Measurements from ENCODE around the gene SCNN1G.
"Not testable (repeated sequence)": the region's sequence is repeated elsewhere in the genome, so short reads cannot be mapped to it uniquely, and the experiment has no call there.

SCNN1G gene

DNA sequence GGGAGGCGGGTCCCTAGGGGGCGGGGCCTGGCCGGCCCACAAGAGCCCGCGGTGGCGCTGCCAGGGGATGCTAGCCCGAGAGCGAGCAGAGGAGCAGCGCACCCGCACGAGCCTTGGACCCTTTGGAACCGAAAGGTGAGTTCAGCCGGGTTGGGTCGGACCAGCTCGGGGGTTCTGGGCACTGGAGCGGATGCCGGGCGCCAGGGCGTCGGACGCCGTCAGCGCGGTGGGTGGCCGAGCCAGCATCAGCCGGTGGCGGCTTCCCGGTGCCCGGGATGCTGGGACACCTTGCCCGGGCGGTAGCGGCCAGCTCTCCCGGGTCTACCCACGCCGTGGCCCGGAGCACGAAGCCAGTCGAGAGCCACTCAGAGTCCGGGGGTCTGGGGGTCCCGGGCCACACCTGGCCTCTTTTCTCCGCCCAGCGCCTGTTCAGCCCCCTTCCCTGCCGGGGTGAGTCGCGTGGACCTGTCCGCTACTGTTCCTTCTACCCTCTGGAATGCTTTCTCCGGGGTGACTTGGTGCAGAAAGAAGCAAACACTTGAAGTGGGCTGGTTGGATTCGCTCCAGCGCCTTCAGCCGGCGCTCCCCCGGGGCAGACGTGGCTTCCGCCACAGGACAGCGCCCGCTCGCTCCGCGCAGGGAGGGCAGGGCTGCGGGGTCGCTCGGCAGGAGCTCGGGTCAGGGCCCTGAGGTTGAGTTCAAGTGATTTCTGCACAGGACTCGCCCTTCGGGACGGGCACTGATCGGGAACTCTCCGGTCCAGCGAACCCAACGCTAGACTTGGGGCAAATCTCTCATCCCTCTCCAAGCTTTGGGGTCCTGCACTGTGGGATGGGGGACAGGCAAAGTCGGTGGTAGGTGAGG is at the start of gene SCNN1G:
Gene SCNN1G (plus strand): TSS at position 67 of the 864 bp plus-strand sequence. CDS start 3,527 bp downstream, outside the sequence.
- no peaks in the 10 kb centered on the region for H3K36me3 ChIP-seq (ENCODE audit: control insufficient read depth, insufficient read depth, low read length)
- H3K4me1 ChIP-seq (ENCODE audit: control insufficient read depth, insufficient read depth, low read length) = peaks cover 8% of the 10 kb centered on the region
- peak within 1 kb of the TSS; percentile 16 for H3K4me3 ChIP-seq (ENCODE audit: low read length)
- H3K9me3 ChIP-seq (ENCODE audit: control insufficient read depth, low read length) = no peaks in the 10 kb centered on the region
- no peak within 1 kb of the TSS for H3K9ac ChIP-seq (ENCODE audit: low read length)
- peaks cover 54% of the 10 kb centered on the region for H3K27me3 ChIP-seq (ENCODE audit: control insufficient read depth, insufficient read depth, low read length)

DNA sequence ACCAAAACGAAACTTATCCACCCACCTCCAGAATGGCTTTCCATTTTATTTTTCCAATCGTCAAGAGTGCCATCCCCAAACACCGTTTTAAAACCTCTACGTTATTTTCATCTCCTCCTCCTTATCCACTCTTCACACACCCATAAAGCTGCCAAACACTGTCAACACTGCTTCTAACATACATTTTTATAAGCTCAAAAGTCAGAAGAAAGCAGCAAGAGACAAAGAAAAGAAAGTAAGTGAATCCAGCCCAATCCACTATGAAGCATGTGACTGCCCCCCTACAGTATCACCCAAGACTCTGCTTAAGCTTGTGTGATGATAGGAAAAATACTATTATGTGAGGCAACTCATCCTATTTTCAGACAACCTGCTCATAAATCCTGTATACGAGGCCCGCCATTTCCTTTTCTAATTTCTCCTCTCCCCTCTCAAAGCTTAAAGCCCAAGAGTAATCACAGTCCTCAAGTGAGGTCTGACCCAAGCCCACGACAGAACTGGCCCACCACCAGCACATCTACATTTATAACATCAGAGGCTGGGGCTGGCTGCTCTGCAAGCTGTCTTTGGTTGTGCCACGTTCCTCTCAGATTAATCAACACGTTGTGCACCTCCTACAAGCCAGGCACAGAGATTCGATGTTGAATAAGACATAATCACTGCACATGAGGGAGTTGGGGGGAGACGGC is 49.6 kb upstream of the SCNN1G start:
- Histone ChIP-seq H3K36me3 (ENCODE audit: control insufficient read depth, insufficient read depth, low read length) (no peaks in the 10 kb centered on the region), H3K27me3 (ENCODE audit: control insufficient read depth, insufficient read depth, low read length) (no peaks in the 10 kb centered on the region), H3K4me3 (ENCODE audit: low read length) (no peak overlapping the region), H3K9me3 (ENCODE audit: control insufficient read depth, low read length) (no peaks in the 10 kb centered on the region), H3K9ac (ENCODE audit: low read length) (peak overlapping the region; percentile 2), H3K4me1 (ENCODE audit: control insufficient read depth, insufficient read depth, low read length) (no peaks in the 10 kb centered on the region)

DNA sequence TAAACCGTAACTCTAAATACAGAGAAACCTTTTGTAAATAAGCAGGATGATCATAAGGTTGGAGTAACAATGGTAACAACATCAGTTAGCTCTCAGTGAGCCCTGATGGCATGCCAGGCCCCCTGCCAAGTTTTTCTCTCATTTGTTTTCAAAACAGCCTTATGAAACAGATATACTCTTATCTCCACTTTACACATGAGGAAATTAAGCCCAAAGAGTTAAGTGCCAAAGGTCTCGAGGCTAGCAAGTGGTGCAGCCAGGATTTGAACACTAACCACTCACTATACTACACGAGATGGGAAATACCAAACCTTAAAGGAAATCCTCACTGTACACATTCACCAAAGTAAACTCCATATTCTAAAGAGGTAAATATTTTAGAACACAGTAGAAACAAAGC is 48.3 kb upstream of the SCNN1G start:
- no peaks in the 10 kb centered on the region for H3K4me1 ChIP-seq (ENCODE audit: control insufficient read depth, insufficient read depth, low read length)
- H3K9me3 ChIP-seq (ENCODE audit: control insufficient read depth, low read length) = no peaks in the 10 kb centered on the region
- H3K4me3 ChIP-seq (ENCODE audit: low read length) = no peak overlapping the region
- no peaks in the 10 kb centered on the region for H3K27me3 ChIP-seq (ENCODE audit: control insufficient read depth, insufficient read depth, low read length)
- H3K9ac ChIP-seq (ENCODE audit: low read length) = no peak overlapping the region
- no peaks in the 10 kb centered on the region for H3K36me3 ChIP-seq (ENCODE audit: control insufficient read depth, insufficient read depth, low read length)

GRCh38 chr16:23137256-23137655 is 45.3 kb upstream of the SCNN1G start:
- Histone ChIP-seq H3K27me3 (ENCODE audit: control insufficient read depth, insufficient read depth, low read length) (no peaks in the 10 kb centered on the region), H3K4me3 (ENCODE audit: low read length) (no peak overlapping the region), H3K36me3 (ENCODE audit: control insufficient read depth, insufficient read depth, low read length) (no peaks in the 10 kb centered on the region), H3K4me1 (ENCODE audit: control insufficient read depth, insufficient read depth, low read length) (no peaks in the 10 kb centered on the region), H3K9me3 (ENCODE audit: control insufficient read depth, low read length) (no peaks in the 10 kb centered on the region), H3K9ac (ENCODE audit: low read length) (no peak overlapping the region)

DNA sequence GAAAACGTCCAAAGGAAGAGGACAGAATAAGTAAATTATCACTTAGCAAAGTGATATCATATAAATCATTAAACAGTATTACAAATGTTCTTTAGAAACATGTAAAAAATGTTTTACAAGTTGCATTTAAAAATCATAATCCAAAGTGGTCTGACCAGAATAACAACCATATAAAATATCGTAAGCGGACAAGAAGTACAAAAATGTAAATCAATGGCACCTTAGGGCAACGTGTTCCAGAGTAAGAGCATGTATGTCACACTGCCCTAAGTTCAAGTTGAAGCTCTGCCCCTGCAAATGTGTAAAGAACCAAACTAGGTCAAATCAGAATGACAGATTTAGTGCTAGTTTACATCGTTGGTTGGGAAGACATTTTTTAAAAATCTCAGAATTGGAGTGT is 44.7 kb upstream of the SCNN1G start:
- no peaks in the 10 kb centered on the region for H3K36me3 ChIP-seq (ENCODE audit: control insufficient read depth, insufficient read depth, low read length)
- H3K9me3 ChIP-seq (ENCODE audit: control insufficient read depth, low read length) = no peaks in the 10 kb centered on the region
- no peaks in the 10 kb centered on the region for H3K27me3 ChIP-seq (ENCODE audit: control insufficient read depth, insufficient read depth, low read length)
- no peaks in the 10 kb centered on the region for H3K4me1 ChIP-seq (ENCODE audit: control insufficient read depth, insufficient read depth, low read length)
- H3K4me3 ChIP-seq (ENCODE audit: low read length) = no peak overlapping the region
- H3K9ac ChIP-seq (ENCODE audit: low read length) = no peak overlapping the region

DNA sequence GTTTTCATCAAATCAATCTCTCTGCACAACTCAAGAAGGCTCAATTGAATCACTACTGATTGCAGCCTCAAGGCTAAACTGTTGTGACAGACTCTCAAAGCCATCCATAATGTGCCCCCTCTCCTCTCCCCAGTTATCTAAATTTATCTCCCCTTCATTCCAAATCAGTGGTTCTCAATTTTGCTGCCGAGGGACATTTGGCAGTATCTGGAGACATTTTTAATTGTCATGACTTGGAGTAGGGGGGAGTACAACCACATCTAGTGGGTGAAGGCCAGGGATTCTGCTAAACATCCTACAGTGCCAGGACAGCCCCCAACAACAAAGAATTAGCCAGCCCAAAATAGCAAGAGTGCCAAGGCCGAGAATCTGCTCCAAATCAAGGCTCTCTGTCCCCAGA is 42.4 kb upstream of the SCNN1G start:
- no peaks in the 10 kb centered on the region for H3K36me3 ChIP-seq (ENCODE audit: control insufficient read depth, insufficient read depth, low read length)
- no peaks in the 10 kb centered on the region for H3K27me3 ChIP-seq (ENCODE audit: control insufficient read depth, insufficient read depth, low read length)
- H3K9me3 ChIP-seq (ENCODE audit: control insufficient read depth, low read length) = no peaks in the 10 kb centered on the region
- no peak overlapping the region for H3K4me3 ChIP-seq (ENCODE audit: low read length)
- H3K9ac ChIP-seq (ENCODE audit: low read length) = no peak overlapping the region
- no peaks in the 10 kb centered on the region for H3K4me1 ChIP-seq (ENCODE audit: control insufficient read depth, insufficient read depth, low read length)

DNA sequence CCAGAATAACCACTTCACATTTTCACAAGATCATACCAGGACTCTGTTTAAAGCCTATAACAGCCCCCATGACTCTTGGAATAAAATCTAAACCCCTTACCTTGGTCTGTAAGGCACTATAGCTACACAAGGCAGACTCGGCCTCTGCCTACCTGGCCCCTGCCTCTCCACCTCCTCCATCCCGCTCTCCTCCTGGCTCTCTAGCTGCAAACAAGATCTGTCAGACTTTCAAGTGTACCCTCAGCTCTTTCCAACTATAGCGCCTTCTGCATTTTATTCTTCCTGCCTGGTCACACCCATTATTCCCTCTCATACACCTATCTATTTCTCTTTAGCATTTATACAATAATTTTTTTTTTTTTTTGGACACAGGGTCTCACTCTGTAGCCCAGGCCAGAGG is 41.5 kb upstream of the SCNN1G start:
- H3K27me3 ChIP-seq (ENCODE audit: control insufficient read depth, insufficient read depth, low read length) = no peaks in the 10 kb centered on the region
- H3K36me3 ChIP-seq (ENCODE audit: control insufficient read depth, insufficient read depth, low read length) = no peaks in the 10 kb centered on the region
- H3K4me3 ChIP-seq (ENCODE audit: low read length) = no peak overlapping the region

GRCh38 chr16:23141500-23141899 is 41.0 kb upstream of the SCNN1G start:
- no peak overlapping the region for H3K9ac ChIP-seq (ENCODE audit: low read length)
- no peaks in the 10 kb centered on the region for H3K36me3 ChIP-seq (ENCODE audit: control insufficient read depth, insufficient read depth, low read length)
- no peaks in the 10 kb centered on the region for H3K27me3 ChIP-seq (ENCODE audit: control insufficient read depth, insufficient read depth, low read length)
- H3K4me3 ChIP-seq (ENCODE audit: low read length) = no peak overlapping the region
- H3K9me3 ChIP-seq (ENCODE audit: control insufficient read depth, low read length) = no peaks in the 10 kb centered on the region
- H3K4me1 ChIP-seq (ENCODE audit: control insufficient read depth, insufficient read depth, low read length) = no peaks in the 10 kb centered on the region

More for the DNA sequence above, 41.5 kb upstream of the SCNN1G start:
- H3K9ac ChIP-seq (ENCODE audit: low read length) = no peak overlapping the region
- no peaks in the 10 kb centered on the region for H3K4me1 ChIP-seq (ENCODE audit: control insufficient read depth, insufficient read depth, low read length)
- no peaks in the 10 kb centered on the region for H3K9me3 ChIP-seq (ENCODE audit: control insufficient read depth, low read length)

- no peaks in the 10 kb centered on the region for H3K4me1 ChIP-seq (ENCODE audit: control insufficient read depth, insufficient read depth, low read length)
- no peaks in the 10 kb centered on the region for H3K36me3 ChIP-seq (ENCODE audit: control insufficient read depth, insufficient read depth, low read length)
- no peaks in the 10 kb centered on the region for H3K9me3 ChIP-seq (ENCODE audit: control insufficient read depth, low read length)
- H3K27me3 ChIP-seq (ENCODE audit: control insufficient read depth, insufficient read depth, low read length) = no peaks in the 10 kb centered on the region
- H3K9ac ChIP-seq (ENCODE audit: low read length) = no peak overlapping the region
- no peak overlapping the region for H3K4me3 ChIP-seq (ENCODE audit: low read length)
Measured at GRCh38 chr16:23141959-23142740, 40.4 kb upstream of the SCNN1G start.

DNA sequence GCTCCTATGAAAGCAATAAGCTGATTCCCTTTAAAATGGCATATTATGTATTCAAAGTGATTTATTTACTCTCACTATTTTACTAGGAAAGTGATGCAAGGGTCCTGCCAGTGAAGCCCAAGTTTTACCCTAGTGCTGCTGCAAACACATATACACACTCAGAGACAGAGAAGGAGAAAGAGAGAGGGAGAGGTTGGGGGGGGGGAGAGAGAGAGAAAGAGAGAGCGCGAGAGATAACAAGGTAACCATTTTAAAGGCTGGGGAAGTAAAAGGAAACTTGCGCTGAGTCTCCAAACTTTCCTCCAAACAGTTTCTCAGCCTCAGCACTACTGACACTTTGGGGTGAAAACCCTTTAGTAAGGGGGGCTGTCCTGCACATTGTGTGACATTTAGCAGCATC is 39.2 kb upstream of the SCNN1G start:
- no peak overlapping the region for H3K4me3 ChIP-seq (ENCODE audit: low read length)
- no peaks in the 10 kb centered on the region for H3K9me3 ChIP-seq (ENCODE audit: control insufficient read depth, low read length)
- no peaks in the 10 kb centered on the region for H3K27me3 ChIP-seq (ENCODE audit: control insufficient read depth, insufficient read depth, low read length)
- H3K4me1 ChIP-seq (ENCODE audit: control insufficient read depth, insufficient read depth, low read length) = peaks cover 6% of the 10 kb centered on the region
- no peak overlapping the region for H3K9ac ChIP-seq (ENCODE audit: low read length)
- H3K36me3 ChIP-seq (ENCODE audit: control insufficient read depth, insufficient read depth, low read length) = no peaks in the 10 kb centered on the region

DNA sequence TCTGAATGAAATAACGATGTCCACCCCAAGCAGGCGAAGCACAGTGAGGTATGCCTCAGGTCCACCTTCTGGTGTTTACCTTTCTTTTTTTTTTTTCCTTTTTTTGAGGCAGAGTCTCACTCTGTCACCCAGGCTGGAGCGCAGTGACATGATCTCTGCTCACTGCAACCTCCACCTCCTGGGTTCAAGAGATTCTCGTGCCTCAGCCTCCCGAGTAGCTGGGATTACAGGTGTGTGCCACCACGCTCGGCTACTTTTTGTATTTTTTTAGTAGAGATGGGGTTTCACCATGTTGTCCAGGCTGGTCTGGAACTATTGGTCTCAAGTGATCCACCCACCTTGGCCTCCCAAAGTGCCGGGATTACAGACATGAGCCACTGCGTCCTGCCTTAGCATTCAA is 38.2 kb upstream of the SCNN1G start:
- not testable (repeated sequence) for H3K27me3 ChIP-seq (ENCODE audit: control insufficient read depth, insufficient read depth, low read length); H3K9me3 ChIP-seq (ENCODE audit: control insufficient read depth, low read length); H3K4me3 ChIP-seq (ENCODE audit: low read length); H3K9ac ChIP-seq (ENCODE audit: low read length); H3K36me3 ChIP-seq (ENCODE audit: control insufficient read depth, insufficient read depth, low read length); H3K4me1 ChIP-seq (ENCODE audit: control insufficient read depth, insufficient read depth, low read length)

- H3K9me3 ChIP-seq (ENCODE audit: control insufficient read depth, low read length) = no peaks in the 10 kb centered on the region
- no peak overlapping the region for H3K4me3 ChIP-seq (ENCODE audit: low read length)
Measured at GRCh38 chr16:23145186-23145585, 37.4 kb upstream of the SCNN1G start.

More at GRCh38 chr16:23145186-23145585, 37.4 kb upstream of the SCNN1G start:
- Histone ChIP-seq H3K4me1 (ENCODE audit: control insufficient read depth, insufficient read depth, low read length) (peaks cover 13% of the 10 kb centered on the region), H3K27me3 (ENCODE audit: control insufficient read depth, insufficient read depth, low read length) (no peaks in the 10 kb centered on the region), H3K36me3 (ENCODE audit: control insufficient read depth, insufficient read depth, low read length) (no peaks in the 10 kb centered on the region), H3K9ac (ENCODE audit: low read length) (no peak overlapping the region)

All from mucosa of stomach (tissue), 1 donor.